ENCODE data around the gene C12orf54. TPM values are rescaled to one million over a fixed set of nuclear protein-coding genes. Genes with fewer than 3 reads are reported as not detected.

C12orf54 gene
- total RNA-seq, 1 donor from 2014 or later: not detected

DNA sequence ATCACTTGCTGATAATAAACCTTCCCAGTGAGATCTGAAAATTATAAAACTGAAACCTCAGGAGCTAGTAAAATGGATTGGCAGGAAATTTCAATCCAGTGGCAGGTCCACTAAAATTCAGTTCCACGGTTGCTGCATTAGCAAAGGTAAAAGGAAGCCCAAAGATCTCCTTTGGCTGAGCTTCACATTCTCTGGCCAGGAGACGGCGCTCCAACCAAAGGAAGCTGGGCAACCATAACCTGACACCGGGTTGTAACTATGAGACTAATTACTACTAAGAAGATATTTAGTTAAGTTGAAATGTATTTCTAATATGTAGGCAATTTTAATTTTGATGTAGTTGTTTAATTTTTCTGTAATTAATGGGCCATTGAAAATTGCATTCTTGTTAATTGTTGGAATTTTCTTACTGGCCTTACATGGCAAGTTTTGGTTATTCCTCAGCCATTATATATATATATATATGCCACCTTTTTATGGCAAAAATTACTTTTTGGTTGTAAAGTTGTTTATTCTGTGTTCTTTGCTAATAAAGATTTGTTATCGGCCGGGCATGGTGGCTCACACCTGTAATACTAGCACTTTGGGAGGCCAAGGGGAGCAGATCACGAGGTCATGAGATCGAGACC lies 60.1 kb downstream of the C12orf54 start:
- no peaks in the 10 kb centered on the region for H3K4me1 Mint-ChIP-seq
- TF ChIP-seq EZH2 (IDR thresholded peaks at IDR 0.05) (no peak), EZH2phosphoT487 (IDR thresholded peaks at IDR 0.05) (no peak)
- TF ChIP-seq, protein P1, sequence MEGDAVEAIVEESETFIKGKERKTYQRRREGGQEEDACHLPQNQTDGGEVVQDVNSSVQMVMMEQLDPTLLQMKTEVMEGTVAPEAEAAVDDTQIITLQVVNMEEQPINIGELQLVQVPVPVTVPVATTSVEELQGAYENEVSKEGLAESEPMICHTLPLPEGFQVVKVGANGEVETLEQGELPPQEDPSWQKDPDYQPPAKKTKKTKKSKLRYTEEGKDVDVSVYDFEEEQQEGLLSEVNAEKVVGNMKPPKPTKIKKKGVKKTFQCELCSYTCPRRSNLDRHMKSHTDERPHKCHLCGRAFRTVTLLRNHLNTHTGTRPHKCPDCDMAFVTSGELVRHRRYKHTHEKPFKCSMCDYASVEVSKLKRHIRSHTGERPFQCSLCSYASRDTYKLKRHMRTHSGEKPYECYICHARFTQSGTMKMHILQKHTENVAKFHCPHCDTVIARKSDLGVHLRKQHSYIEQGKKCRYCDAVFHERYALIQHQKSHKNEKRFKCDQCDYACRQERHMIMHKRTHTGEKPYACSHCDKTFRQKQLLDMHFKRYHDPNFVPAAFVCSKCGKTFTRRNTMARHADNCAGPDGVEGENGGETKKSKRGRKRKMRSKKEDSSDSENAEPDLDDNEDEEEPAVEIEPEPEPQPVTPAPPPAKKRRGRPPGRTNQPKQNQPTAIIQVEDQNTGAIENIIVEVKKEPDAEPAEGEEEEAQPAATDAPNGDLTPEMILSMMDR (IDR thresholded peaks at IDR 0.05): peak; percentile 62
- Histone ChIP-seq H4K20me1 (ENCODE audit: low read depth) (no peaks in the 10 kb centered on the region), H3K79me2 (ENCODE audit: low read depth) (no peaks in the 10 kb centered on the region), H3K9me3 (ENCODE audit: low read depth) (no peaks in the 10 kb centered on the region), H3K27me3 (no peaks in the 10 kb centered on the region), H3K36me3 (no peaks in the 10 kb centered on the region), H3K4me2 (no peak overlapping the region), H3K9ac (no peak overlapping the region), H3K27ac (no peak overlapping the region), H3K4me3 (no peak overlapping the region), H2AFZ (replicated peaks) (no peak overlapping the region), H3F3A (ENCODE audit: low read depth) (no peaks in the 10 kb centered on the region), H3K4me1 (no peaks in the 10 kb centered on the region)
- no peak overlapping the region for H3K4me3 Mint-ChIP-seq
- no peaks in the 10 kb centered on the region for H3K9me3 Mint-ChIP-seq
- H3K36me3 Mint-ChIP-seq: no peaks in the 10 kb centered on the region
- peaks cover 5% of the 10 kb centered on the region for H3K27me3 Mint-ChIP-seq (ENCODE audit: insufficient read depth, low read depth)
- H3K27ac Mint-ChIP-seq: no peak overlapping the region
- DNase-seq (ENCODE audit: low spot score): peak; percentile 45

DNA sequence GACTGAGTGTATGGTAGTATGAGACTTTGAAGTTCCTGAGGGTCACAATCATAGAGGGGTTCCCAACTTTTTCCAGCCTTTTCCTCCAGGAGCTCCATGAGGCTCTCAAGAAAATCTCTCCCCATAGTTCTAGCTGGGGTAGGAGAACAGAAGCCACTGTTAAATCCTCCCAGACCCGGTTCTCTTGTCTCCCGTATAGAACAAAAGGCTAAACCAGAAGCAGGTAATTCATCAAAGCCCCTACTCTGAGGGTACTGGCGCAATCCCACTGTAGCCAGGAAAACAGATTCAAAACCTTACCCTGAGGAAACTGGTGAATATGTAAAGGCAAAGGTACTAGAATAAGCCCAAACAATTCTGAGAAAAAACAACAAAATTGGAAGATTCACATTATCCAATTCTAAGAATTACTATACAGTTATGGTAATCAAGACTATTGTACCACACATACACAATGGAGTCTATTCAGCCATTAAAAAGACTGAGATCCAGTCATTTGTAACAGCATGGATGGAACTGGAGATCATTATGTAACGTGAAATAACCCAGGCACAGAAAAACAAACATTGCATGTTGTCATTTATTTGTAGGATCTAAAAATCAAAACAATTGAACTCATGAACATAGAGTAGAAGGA lies 63.7 kb downstream of the C12orf54 start:
- Histone ChIP-seq H3K79me2 (ENCODE audit: low read depth) (no peaks in the 10 kb centered on the region), H3K4me1 (no peaks in the 10 kb centered on the region), H3K27me3 (no peaks in the 10 kb centered on the region), H3K27ac (no peak overlapping the region), H3F3A (ENCODE audit: low read depth) (no peaks in the 10 kb centered on the region), H4K20me1 (ENCODE audit: low read depth) (no peaks in the 10 kb centered on the region), H3K4me2 (no peak overlapping the region), H3K9me3 (ENCODE audit: low read depth) (no peaks in the 10 kb centered on the region), H3K36me3 (no peaks in the 10 kb centered on the region), H2AFZ (replicated peaks) (peak overlapping the region; percentile 34), H3K4me3 (no peak overlapping the region), H3K9ac (no peak overlapping the region)
- Mint-ChIP-seq H3K27ac (no peak overlapping the region), H3K27me3 (ENCODE audit: insufficient read depth, low read depth) (peaks cover 3% of the 10 kb centered on the region), H3K36me3 (no peaks in the 10 kb centered on the region), H3K4me3 (no peak overlapping the region), H3K9me3 (peaks cover 7% of the 10 kb centered on the region), H3K4me1 (no peaks in the 10 kb centered on the region)
- TF ChIP-seq, protein P1 (IDR thresholded peaks at IDR 0.05): no peak
- TF ChIP-seq EZH2 (IDR thresholded peaks at IDR 0.05) (no peak), EZH2phosphoT487 (IDR thresholded peaks at IDR 0.05) (no peak)
- DNase-seq (ENCODE audit: low spot score): no peak

Other genes with a start within 250 kb of the C12orf54 start
- 13.3 and 21.7 TPM in 2 replicates for gene ZNF641, start 131.6 kb upstream of the C12orf54 start, total RNA-seq (ENCODE audit: low replicate concordance)
- gene ANP32D, start 9.9 kb upstream of the C12orf54 start, total RNA-seq (ENCODE audit: low replicate concordance): not detected in 2 replicates
- gene OR8S1, start 43.1 kb downstream of the C12orf54 start, total RNA-seq (ENCODE audit: low replicate concordance): not detected in 2 replicates
- not detected in 2 replicates for gene LALBA, start 87.5 kb downstream of the C12orf54 start, total RNA-seq (ENCODE audit: low replicate concordance)
- gene KANSL2, start 199.7 kb downstream of the C12orf54 start, total RNA-seq (ENCODE audit: low replicate concordance): 82.6 and 97.5 TPM in 2 replicates
- gene CCNT1, start 234.2 kb downstream of the C12orf54 start, total RNA-seq (ENCODE audit: low replicate concordance): 43.1 and 64.2 TPM in 2 replicates